DMS53 treated with DMSO at 0.1 percent for 48 hours (cell line): Measurements from ENCODE around the gene MBLAC1.

Source experiments
- DNase-seq: peaks from one replicate; lab custom pipeline; 2025; ENCODE audit not compliant: unreplicated experiment; lab: John Stamatoyannopoulos, UW

MBLAC1 gene

GRCh38 chr7:100126931-100127865, at the start of gene MBLAC1:
MBLAC1 (plus strand) TSS chr7:100126967; CDS start chr7:100127396, 429 bp downstream.
- peak; percentile 89 for DNase-seq

DNA sequence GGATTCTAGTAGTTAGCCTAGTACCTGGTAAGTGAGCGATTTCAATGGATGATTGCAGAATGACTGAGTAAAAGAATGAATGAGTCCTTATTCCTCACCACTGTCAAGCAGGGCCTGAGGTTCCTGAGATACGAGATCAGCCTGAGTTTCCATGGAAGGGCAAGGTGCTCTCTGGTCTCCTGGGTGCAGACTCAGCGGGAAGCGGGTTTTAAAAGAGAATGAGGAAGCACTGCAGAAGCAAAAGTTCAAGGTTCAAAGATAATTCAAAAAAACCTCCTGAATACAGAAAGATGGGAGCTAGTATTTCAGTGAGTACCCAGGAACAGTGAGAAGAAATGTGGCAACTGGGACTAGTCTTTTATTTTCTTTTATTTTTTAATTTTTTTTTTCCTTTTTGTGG, 49.6 kb upstream of the MBLAC1 start:
- no peak for DNase-seq

DNA sequence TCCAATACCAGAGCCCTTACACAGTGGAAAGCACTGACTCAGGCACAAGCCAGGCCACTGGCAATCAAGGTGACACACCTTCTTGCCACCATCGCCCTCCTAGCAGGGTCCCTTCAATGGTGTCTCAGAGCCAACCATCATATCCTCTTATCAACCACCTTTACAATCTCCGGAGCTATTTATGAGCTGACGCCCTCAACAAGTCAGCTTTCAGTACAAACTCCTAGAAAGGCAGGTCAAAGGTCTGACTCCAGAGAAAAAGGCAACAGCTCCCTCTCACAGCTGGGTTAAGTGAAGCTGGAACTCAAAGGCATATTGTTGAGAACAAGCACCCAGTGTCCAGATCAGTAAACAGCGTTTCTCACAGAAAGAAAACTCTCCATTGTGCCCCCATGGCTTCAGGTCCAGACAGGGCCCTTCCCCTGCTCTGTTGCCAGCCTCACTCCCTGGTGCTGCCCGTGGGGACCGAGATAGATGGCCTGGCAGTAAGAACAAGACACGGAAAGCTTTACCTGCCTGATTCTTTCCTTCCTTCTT, 47.7 kb upstream of the MBLAC1 start:
- DNase-seq, result no peak

GRCh38 chr7:100080907-100081534, 45.7 kb upstream of the MBLAC1 start:
- DNase-seq, result peak; percentile 48

GRCh38 chr7:100081535-100082102, 45.1 kb upstream of the MBLAC1 start, which contains the start of gene ZNF3:
ZNF3 (minus strand) TSS chr7:100081723; CDS start chr7:100077357, 4,366 bp downstream.
- peak; percentile 98 for DNase-seq

DNA sequence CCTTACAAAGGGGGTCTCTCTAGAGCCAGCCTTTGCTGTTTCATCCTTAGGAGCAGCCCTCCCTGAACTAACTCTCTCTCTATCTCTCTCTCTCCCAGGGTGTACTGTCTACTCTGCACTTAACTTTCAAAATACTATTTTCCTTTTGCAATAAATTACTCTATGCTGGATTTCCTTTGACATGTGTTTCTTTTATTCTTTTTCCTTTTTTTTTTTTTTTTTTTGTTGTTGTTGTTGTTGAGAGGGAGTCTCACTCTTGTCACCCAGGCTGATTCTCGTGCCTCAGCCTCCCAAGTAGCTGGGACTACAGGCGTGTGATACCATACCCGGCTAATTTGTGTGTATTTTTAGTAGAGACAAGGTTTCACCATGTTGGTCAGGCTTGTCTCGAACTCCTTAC, 43.8 kb upstream of the MBLAC1 start:
- no peak for DNase-seq

GRCh38 chr7:100085515-100085914, 41.3 kb upstream of the MBLAC1 start:
- no peak for DNase-seq

- no peak for DNase-seq
These were observed 39.6 kb upstream of the MBLAC1 start for GRCh38 chr7:100087055-100087750.

- DNase-seq, result no peak
These were observed 38.6 kb upstream of the MBLAC1 start for GRCh38 chr7:100088095-100088620.

GRCh38 chr7:100088621-100089457, 37.9 kb upstream of the MBLAC1 start, which contains the start of gene COPS6:
COPS6 (plus strand) TSS chr7:100088969; CDS start chr7:100088991, 22 bp downstream.
- DNase-seq, result peak; percentile 52

DNA sequence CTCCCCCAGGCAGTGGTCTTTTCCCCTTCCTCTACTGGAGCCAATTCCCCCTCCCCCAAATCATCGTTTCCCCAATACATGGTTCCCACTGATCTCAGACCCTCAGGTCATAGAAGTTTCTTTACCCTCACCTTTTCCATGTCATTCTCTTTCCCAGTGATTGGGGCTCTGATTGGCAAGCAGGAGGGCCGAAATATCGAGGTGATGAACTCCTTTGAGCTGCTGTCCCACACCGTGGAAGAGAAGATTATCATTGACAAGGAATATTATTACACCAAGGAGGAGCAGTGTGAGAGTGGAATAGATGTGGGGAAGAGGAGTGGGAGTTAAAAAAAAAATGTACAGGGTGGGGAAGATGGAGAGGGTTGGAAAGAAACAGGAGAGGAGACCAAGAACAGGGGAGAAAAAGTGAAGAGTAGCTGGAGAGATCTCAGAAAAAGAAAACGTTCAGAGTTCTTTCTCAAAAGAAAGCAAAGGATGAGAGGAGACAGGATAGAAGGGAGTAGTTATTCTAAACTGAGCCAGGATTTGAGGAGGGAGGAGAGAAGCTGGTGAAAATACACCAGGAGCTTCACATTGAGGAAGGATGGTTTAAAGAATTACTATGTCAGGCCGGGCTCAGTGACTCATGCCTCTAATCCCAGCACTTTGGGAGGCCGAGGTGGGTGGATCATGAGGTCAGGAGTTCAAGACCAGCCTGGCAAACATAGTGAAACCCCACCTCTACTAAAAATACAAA, 37.1 kb upstream of the MBLAC1 start:
- no peak for DNase-seq

DNA sequence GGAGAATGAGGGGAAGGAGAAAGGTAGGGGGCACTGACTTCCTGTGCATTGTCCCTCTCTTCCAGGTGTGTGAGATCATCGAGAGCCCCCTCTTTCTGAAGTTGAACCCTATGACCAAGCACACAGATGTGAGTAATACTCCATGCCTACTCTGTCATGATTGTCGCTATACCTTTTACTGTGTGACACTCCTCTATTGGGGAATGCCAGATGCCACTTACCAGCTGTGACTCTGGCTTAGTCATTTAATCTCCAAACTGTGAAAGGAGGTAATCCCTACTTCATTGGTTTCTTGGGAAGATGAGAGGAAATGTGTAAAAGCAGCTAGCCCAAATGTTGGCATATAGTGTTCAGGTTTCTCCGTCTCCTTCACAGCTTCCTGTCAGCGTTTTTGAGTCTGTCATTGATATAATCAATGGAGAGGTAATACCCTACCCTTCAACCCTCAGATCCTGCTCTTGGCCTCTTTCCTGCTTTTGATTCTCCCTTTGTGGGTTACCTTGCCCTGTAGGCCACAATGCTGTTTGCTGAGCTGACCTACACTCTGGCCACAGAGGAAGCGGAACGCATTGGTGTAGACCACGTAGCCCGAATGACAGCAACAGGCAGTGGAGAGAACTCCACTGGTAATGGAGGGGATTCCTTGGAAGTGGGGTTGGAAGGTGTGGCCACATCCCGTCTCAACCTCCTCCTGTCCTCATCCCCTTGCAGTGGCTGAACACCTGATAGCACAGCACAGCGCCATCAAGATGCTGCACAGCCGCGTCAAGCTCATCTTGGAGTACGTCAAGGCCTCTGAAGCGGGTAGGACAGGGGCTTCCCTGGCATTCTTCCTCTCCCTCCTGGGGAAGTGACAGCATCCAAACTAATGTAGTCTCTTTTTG, 36.0 kb upstream of the MBLAC1 start:
- DNase-seq, result no peak

DNA sequence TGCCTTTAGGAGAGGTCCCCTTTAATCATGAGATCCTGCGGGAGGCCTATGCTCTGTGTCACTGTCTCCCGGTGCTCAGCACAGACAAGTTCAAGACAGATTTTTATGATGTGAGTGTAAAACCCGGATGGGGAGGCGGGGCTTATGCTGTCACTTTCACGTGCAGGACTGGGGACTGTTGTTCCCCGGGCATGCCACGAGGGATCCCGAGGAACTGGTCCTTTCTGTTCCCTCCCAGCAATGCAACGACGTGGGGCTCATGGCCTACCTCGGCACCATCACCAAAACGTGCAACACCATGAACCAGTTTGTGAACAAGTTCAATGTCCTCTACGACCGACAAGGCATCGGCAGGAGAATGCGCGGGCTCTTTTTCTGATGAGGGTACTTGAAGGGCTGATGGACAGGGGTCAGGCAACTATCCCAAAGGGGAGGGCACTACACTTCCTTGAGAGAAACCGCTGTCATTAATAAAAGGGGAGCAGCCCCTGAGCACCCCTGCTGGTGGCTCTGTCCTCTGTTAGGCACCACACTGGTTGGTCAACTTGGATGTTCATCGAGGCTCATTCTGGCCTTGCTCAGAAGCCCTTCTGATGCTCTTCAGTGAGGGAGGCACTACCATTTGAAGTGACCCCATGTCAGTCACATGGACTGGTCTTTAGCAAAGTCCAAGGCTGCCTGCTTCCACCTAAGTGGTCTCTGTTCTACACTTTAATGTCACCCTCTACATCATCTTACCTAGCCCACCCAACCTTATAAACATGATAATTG, 35.2 kb upstream of the MBLAC1 start:
- no peak for DNase-seq

DNA sequence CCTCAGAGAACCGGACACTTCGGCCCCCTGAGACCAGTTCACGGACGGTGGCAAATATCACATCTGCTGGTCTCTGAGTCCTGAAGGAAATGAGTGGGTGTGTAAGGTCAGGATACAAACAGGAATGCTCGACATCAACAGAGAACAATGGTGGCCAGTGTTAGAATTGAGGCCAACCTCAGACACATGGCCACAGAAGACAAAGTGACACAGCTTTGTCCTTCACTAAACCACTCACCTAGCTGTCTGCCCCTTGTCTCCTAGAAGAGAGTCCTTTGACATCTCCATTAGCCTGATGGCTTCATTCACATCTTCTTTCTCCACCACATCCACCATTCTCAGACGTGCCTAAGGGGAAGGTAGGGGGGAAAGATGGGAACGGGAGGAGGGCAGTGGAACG, 33.7 kb upstream of the MBLAC1 start:
- no peak for DNase-seq

DNA sequence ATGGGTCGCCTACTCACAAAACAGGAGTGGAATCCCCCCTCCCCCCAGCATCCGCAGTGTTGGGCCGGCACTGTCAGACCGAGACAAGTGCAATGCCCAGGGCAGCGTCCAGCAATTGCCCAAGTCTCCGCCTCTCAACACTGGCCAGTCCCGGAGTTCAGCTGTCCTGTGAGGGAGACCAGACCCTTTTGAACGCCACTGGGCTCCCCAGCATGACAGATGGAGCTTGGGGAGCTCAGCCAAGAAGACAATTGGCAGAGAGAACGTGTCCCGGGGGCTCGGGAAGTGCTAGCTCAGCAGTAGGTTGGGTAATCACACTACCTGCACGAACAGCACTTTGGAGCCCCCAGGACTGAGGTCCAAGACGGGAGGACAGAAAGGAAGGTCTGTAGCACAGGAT, 33.3 kb upstream of the MBLAC1 start:
- DNase-seq, result no peak

- no peak for DNase-seq
These were observed 32.8 kb upstream of the MBLAC1 start for GRCh38 chr7:100093925-100094486.

DNA sequence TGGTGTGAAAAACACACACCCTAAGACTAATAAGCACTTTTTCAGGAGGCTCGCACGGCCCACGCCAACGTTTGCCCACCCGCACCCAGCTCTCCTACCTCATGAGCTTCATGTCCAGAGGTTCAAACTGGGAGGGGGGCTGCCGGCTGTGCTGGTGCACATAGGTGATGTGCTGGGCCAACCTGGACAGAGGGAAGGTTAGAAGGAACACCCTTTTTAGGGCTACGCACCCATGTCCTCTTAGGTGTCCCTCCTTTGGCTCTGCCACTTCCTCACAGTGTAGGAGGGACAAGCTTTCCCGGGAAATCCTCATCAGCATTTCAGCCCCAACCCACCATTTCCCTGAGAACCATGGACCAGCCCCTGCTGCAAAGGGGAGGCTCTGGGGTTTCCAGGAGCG, 31.5 kb upstream of the MBLAC1 start:
- DNase-seq, result no peak
